Measurements from ENCODE around the gene RALA. TPM values are rescaled to one million over a fixed set of nuclear protein-coding genes. Genes with fewer than 3 reads are reported as not detected.

RALA gene
- total and polyA plus RNA-seq, 2 experiments from 2014 or later: 43.5 to 231 TPM

GRCh38 chr7:39663263-39663662, 39.9 kb downstream of the RALA start:
- Histone ChIP-seq H2AFZ (no peak overlapping the region), H3K27me3 (ENCODE audit: insufficient read depth) (no peaks in the 10 kb centered on the region), H4K20me1 (replicated peaks; ENCODE audit: insufficient read depth) (peaks cover 8% of the 10 kb centered on the region; the same call in 1 of the 2 replicates), H3K9me2 (ENCODE audit: insufficient read depth) (no peaks in the 10 kb centered on the region), H3K4me2 (no peak overlapping the region), H3K36me3 (ENCODE audit: insufficient read depth) (peaks cover 14% of the 10 kb centered on the region), H3K4me1 (ENCODE audit: insufficient read depth) (peaks cover 35% of the 10 kb centered on the region), H3K4me3 (no peak overlapping the region), H3F3A (replicated peaks; ENCODE audit: low read depth) (no peaks in the 10 kb centered on the region), H3K79me2 (replicated peaks; ENCODE audit: insufficient read depth) (peaks cover 73% of the 10 kb centered on the region), H3K27ac (ENCODE audit: low read depth) (no peak overlapping the region)
- no peak for TF ChIP-seq CREB1 (CRISPR knock-in tag; IDR thresholded peaks at IDR 0.05; ENCODE audit: low read depth)
- TF ChIP-seq, protein P1, sequence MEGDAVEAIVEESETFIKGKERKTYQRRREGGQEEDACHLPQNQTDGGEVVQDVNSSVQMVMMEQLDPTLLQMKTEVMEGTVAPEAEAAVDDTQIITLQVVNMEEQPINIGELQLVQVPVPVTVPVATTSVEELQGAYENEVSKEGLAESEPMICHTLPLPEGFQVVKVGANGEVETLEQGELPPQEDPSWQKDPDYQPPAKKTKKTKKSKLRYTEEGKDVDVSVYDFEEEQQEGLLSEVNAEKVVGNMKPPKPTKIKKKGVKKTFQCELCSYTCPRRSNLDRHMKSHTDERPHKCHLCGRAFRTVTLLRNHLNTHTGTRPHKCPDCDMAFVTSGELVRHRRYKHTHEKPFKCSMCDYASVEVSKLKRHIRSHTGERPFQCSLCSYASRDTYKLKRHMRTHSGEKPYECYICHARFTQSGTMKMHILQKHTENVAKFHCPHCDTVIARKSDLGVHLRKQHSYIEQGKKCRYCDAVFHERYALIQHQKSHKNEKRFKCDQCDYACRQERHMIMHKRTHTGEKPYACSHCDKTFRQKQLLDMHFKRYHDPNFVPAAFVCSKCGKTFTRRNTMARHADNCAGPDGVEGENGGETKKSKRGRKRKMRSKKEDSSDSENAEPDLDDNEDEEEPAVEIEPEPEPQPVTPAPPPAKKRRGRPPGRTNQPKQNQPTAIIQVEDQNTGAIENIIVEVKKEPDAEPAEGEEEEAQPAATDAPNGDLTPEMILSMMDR (conservative IDR thresholded peaks at IDR 0.05; ENCODE audit: low read depth in 2 of 2): no peak
- no peak for TF ChIP-seq JUNB (IDR thresholded peaks at IDR 0.05; ENCODE audit: unreplicated experiment)
- TF ChIP-seq EZH2 (IDR thresholded peaks at IDR 0.05; ENCODE audit: low read depth, unreplicated experiment): no peak
- no peak for TF ChIP-seq STAT1 (IDR thresholded peaks at IDR 0.05; ENCODE audit: unreplicated experiment)
- no peak for TF ChIP-seq EZH2phosphoT487 (IDR thresholded peaks at IDR 0.05; ENCODE audit: unreplicated experiment)
- TF ChIP-seq NANOG (IDR thresholded peaks at IDR 0.05; ENCODE audit: borderline replicate concordance): no peak
- TF ChIP-seq, protein P2, sequence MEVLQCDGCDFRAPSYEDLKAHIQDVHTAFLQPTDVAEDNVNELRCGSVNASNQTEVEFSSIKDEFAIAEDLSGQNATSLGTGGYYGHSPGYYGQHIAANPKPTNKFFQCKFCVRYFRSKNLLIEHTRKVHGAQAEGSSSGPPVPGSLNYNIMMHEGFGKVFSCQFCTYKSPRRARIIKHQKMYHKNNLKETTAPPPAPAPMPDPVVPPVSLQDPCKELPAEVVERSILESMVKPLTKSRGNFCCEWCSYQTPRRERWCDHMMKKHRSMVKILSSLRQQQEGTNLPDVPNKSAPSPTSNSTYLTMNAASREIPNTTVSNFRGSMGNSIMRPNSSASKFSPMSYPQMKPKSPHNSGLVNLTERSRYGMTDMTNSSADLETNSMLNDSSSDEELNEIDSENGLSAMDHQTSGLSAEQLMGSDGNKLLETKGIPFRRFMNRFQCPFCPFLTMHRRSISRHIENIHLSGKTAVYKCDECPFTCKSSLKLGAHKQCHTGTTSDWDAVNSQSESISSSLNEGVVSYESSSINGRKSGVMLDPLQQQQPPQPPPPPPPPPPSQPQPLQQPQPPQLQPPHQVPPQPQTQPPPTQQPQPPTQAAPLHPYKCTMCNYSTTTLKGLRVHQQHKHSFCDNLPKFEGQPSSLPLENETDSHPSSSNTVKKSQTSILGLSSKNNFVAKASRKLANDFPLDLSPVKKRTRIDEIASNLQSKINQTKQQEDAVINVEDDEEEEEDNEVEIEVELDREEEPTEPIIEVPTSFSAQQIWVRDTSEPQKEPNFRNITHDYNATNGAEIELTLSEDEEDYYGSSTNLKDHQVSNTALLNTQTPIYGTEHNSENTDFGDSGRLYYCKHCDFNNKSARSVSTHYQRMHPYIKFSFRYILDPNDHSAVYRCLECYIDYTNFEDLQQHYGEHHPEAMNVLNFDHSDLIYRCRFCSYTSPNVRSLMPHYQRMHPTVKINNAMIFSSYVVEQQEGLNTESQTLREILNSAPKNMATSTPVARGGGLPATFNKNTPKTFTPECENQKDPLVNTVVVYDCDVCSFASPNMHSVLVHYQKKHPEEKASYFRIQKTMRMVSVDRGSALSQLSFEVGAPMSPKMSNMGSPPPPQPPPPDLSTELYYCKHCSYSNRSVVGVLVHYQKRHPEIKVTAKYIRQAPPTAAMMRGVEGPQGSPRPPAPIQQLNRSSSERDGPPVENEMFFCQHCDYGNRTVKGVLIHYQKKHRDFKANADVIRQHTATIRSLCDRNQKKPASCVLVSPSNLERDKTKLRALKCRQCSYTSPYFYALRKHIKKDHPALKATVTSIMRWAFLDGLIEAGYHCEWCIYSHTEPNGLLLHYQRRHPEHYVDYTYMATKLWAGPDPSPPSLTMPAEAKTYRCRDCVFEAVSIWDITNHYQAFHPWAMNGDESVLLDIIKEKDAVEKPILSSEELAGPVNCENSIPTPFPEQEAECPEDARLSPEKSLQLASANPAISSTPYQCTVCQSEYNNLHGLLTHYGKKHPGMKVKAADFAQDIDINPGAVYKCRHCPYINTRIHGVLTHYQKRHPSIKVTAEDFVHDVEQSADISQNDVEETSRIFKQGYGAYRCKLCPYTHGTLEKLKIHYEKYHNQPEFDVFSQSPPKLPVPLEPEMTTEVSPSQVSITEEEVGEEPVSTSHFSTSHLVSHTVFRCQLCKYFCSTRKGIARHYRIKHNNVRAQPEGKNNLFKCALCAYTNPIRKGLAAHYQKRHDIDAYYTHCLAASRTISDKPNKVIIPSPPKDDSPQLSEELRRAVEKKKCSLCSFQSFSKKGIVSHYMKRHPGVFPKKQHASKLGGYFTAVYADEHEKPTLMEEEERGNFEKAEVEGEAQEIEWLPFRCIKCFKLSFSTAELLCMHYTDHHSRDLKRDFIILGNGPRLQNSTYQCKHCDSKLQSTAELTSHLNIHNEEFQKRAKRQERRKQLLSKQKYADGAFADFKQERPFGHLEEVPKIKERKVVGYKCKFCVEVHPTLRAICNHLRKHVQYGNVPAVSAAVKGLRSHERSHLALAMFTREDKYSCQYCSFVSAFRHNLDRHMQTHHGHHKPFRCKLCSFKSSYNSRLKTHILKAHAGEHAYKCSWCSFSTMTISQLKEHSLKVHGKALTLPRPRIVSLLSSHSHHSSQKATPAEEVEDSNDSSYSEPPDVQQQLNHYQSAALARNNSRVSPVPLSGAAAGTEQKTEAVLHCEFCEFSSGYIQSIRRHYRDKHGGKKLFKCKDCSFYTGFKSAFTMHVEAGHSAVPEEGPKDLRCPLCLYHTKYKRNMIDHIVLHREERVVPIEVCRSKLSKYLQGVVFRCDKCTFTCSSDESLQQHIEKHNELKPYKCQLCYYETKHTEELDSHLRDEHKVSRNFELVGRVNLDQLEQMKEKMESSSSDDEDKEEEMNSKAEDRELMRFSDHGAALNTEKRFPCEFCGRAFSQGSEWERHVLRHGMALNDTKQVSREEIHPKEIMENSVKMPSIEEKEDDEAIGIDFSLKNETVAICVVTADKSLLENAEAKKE (CRISPR knock-in tag; IDR thresholded peaks at IDR 0.05): no peak
- peaks cover 36% of the 10 kb centered on the region for H3K4me1 Mint-ChIP-seq
- ATAC-seq: no peak
- H3K27me3 Mint-ChIP-seq (ENCODE audit: insufficient read depth, low read depth, poor library complexity): no peaks in the 10 kb centered on the region
- peaks cover 41% of the 10 kb centered on the region for H3K36me3 Mint-ChIP-seq (ENCODE audit: low read depth)
- H3K4me3 Mint-ChIP-seq: no peak overlapping the region
- peaks cover 34% of the 10 kb centered on the region for H3K9me3 Mint-ChIP-seq
- H3K27ac Mint-ChIP-seq: no peak overlapping the region
- DNase-seq (ENCODE audit: low spot score): no peak

Data from GM23338 (cell line).